Kidney (tissue), 14 donors: ENCODE results near the gene SERBP1. TPM values are rescaled to one million over a fixed set of nuclear protein-coding genes. Genes with fewer than 3 reads are reported as not detected.
A peak's percentile ranks its signal among the peaks of the same experiment; 100 is the strongest.

ENCODE experiments used
- DNase-seq, 5 donors: peaks; one replicate each; pipeline ENCODE4 v3.0.0-alpha.2; 2013 to 2020
- FAIRE-seq: peaks from 2 replicates; lab custom pipeline; 2012; peaks lifted over from hg19 to GRCh38; lab: Jason Lieb, UNC
- H3K27ac ChIP-seq, 2 donors: one replicate each; pipeline ENCODE4 v1.7.0; 2013; ENCODE audit warnings: low read depth in 2 of 2, low read length in 2 of 2, inconsistent platforms in 1 of 2
- H3K27me3 ChIP-seq: one replicate; pipeline ENCODE4 v1.7.1; 2013; ENCODE audit warnings: low read length, inconsistent platforms; ENCODE audit not compliant: control insufficient read depth, insufficient read depth
- H3K36me3 ChIP-seq, 3 donors: one replicate each; pipeline versions ENCODE4 v1.7.0 to v1.7.1; 2013; ENCODE audit warnings: low read length in 3 of 3, control low read depth in 1 of 3, inconsistent platforms in 1 of 3; ENCODE audit not compliant: insufficient read depth in 3 of 3, control insufficient read depth in 2 of 3
- H3K4me1 ChIP-seq, 3 donors: one replicate each; pipeline versions ENCODE4 v1.7.0 to v1.7.1; 2013; ENCODE audit warnings: low read length in 3 of 3, inconsistent platforms in 1 of 3, low read depth in 1 of 3; ENCODE audit not compliant: control insufficient read depth in 2 of 3, insufficient read depth in 2 of 3
- H3K4me3 ChIP-seq, 3 donors: one replicate each; pipeline versions ENCODE4 v1.7.0 to v1.8.1; 2013; ENCODE audit warnings: low read length in 3 of 3, control low read depth in 1 of 3, inconsistent platforms in 1 of 3
- H3K9ac ChIP-seq, 3 donors: one replicate each; pipeline versions ENCODE4 v1.7.0 to v1.7.1; 2013; ENCODE audit warnings: low read length in 3 of 3, control low read depth in 1 of 3, inconsistent platforms in 1 of 3
- H3K9me3 ChIP-seq, 3 donors: one replicate each; pipeline versions ENCODE4 v1.7.0 to v1.7.1; 2013; ENCODE audit warnings: low read length in 3 of 3, control low read depth in 1 of 3, inconsistent platforms in 1 of 3; ENCODE audit not compliant: control insufficient read depth in 2 of 3, insufficient read depth in 1 of 3
- intact Hi-C: fragments of 100-400 bp; cut with DNase I; formaldehyde crosslinking; loops from one replicate; pipeline ENCODE4 v1.11.1; 2022
- polyA plus RNA-seq: library from polyadenylated mRNA; stranded (reverse); fragments of 350-450 nt; fragmentation: Illumina TruSeq; extraction: RNeasy Lipid Tissue Mini Kit (QIAGEN cat#74804); gene quantifications from one replicate; pipeline ENCODE4 v1.2.3, GENCODE V29; 2014; ENCODE audit warnings: low read depth, low replicate concordance; ENCODE audit not compliant: insufficient read depth
- total RNA-seq: library from RNA; stranded (reverse); fragmentation: NEBNext Ultra II Directional; extraction: Animal tissue kit (Norgen Biotek cat#: 25700); gene quantifications from one replicate; pipeline ENCODE4 v1.2.1, GENCODE V29; 2021
- TF ChIP-seq, protein P1 (sequence below): IDR thresholded peaks from 3 replicates; pipeline ENCODE4 v1.5.1; 2012; ENCODE audit warnings: mild to moderate bottlenecking, moderate library complexity, borderline replicate concordance; ENCODE audit not compliant: insufficient read depth; ENCODE audit errors: extremely low read depth
- donor health status: control.
- donor health status: control.
- donor health status: control.
- donor health status: control.
- donor health status: control.
- donor health status: DM: yes; HTN: yes; CAD: no.
- donor health status: Normal renal cell carcinoma (clear cell type).

Gene SERBP1
- total and polyA plus RNA-seq, 2 donors from 2014 or later: 103 to 151 TPM

DNA sequence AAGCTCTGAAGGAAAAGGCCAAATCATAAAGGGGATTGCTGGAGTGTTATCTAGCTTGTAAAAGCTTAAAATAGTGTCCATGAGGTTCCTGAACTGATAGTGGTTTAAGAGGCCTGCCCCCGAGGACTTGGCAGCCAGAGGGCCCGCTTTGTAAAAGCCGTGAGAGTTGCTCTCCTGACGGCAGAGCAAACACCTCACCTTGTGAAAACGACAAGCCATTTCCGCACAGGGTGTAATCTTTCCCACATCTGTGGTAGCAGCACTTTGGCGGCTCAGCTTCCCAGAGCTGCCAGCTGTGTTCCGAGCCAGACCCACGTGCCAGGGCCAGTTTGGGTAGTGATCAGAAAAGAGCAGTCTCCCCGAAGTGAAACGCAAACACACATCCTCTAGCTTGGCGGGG lies 37.0 kb downstream of the SERBP1 start:
- no peaks in the 10 kb centered on the region for H3K27me3 ChIP-seq
- DNase-seq (peak in 3 of 5 donors; percentile 30 to 44 (median 41)), FAIRE-seq (no peak)
- TF ChIP-seq, protein P1, sequence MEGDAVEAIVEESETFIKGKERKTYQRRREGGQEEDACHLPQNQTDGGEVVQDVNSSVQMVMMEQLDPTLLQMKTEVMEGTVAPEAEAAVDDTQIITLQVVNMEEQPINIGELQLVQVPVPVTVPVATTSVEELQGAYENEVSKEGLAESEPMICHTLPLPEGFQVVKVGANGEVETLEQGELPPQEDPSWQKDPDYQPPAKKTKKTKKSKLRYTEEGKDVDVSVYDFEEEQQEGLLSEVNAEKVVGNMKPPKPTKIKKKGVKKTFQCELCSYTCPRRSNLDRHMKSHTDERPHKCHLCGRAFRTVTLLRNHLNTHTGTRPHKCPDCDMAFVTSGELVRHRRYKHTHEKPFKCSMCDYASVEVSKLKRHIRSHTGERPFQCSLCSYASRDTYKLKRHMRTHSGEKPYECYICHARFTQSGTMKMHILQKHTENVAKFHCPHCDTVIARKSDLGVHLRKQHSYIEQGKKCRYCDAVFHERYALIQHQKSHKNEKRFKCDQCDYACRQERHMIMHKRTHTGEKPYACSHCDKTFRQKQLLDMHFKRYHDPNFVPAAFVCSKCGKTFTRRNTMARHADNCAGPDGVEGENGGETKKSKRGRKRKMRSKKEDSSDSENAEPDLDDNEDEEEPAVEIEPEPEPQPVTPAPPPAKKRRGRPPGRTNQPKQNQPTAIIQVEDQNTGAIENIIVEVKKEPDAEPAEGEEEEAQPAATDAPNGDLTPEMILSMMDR: no peak
- H3K9ac ChIP-seq: no peak overlapping the region
- H3K4me3 ChIP-seq: no peak overlapping the region
- no peak overlapping the region for H3K27ac ChIP-seq
- intact Hi-C loops: no loop called here
- H3K4me1 ChIP-seq: no peaks in the 10 kb centered on the region
- no peaks in the 10 kb centered on the region for H3K9me3 ChIP-seq
- no peaks in the 10 kb centered on the region for H3K36me3 ChIP-seq

DNA sequence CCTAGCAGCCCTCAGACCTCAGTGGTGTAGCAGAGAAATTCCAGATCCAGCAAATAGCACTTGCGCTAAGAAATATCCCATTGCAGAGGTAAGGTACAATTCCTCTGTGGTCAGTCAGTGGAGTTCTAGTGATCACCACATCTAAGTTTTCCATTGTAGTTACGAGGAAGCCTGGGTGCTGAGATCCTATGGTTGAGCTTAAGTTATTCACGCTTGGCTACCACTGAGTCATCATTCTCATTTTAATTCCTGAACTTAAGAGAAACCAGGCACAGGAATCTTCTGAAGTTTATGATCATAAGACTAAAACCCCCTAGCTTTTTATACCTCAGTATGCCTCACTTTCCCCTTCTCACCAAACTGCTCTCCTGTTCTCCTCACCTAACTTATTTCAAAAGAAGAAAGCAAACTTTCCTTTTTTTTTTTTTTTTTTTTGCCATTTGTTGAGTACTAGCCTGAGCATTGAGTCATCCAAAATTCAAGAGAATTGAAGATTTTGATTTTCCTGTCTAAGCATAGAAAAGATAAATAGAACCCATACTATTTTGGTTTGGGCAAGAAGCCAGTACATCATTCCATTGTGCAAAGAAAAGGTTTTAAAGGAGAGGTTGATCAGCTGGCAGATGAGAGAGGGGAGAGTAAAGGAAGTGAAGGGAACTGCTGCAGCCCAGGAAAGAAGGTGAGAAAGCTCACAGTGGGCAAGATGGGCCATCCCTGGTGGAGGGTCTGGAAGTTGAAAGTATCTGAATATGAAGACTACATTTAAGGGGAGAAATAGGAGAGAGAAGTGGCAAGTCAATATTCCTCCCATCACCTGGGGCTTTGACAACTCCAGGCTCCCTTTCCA lies 39.9 kb downstream of the SERBP1 start:
- Histone ChIP-seq H3K4me3 (no peak overlapping the region), H3K9ac (no peak overlapping the region), H3K9me3 (no peaks in the 10 kb centered on the region), H3K27ac (no peak overlapping the region), H3K4me1 (no peaks in the 10 kb centered on the region), H3K36me3 (no peaks in the 10 kb centered on the region), H3K27me3 (no peaks in the 10 kb centered on the region)
- intact Hi-C loops: no loop called here
- DNase-seq: no peak
- no peak for FAIRE-seq
- TF ChIP-seq, protein P1: no peak

DNA sequence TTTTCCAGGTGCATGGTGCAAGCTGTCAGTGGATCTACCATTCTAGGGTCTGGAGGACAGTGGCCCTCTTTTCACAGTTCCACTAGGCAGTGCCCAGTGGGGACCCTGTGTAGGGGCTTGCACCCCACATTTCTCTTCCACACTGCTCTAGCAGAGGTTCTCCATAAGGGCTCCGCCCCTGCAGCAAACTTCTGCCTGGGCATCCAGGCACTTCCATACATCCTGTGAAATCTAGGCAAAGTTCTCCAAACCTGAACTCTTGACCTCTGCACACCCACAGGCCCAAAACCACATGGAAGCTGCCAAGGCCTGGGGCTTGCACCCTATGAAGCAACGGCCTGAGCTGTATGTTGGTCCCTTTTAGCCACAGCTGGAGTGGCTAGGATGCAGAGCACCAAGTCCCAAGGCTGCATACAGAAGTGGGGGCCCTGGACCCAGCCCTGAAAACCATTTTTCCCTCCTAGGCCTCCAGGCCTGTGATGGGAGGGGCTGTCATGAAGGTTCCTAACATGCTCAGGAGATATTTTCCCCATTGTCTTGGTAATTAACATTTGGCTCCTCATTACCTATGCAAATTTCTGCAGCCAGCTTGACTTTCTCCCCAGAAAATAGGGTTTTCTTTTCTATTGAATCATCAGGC lies 46.1 kb downstream of the SERBP1 start:
- intact Hi-C loops: no loop called here
- no peak for DNase-seq
- Histone ChIP-seq H3K27ac (no peak overlapping the region), H3K4me3 (no peak overlapping the region), H3K4me1 (no peaks in the 10 kb centered on the region), H3K9me3 (peaks cover 0 to 7% (median 0%) of the 10 kb centered on the region in 3 donors), H3K27me3 (no peaks in the 10 kb centered on the region), H3K36me3 (no peaks in the 10 kb centered on the region), H3K9ac (no peak overlapping the region)
- TF ChIP-seq, protein P1: no peak
- FAIRE-seq: no peak
